HL-60 (cell line): ENCODE measurements around the gene SLC16A9.

Experiments
- DNase-seq, 2 experiments: peaks; one replicate each; pipeline ENCODE4 v3.0.0-alpha.2; 2010 to 2020; ENCODE audit warnings: low read depth in 1 of 2, low spot score in 1 of 2
- H3K27ac ChIP-seq: fragments of 250-450 bp; sonication (Bioruptor Pico); replicated peaks from 2 replicates; pipeline ENCODE4 v1.5.1; 2020; ENCODE audit warnings: mild to moderate bottlenecking, moderate library complexity
- H3K27me3 ChIP-seq: fragments of 250-450 bp; sonication (Bioruptor Pico); 2 replicates; pipeline ENCODE4 v1.5.1; 2021; ENCODE audit warnings: mild to moderate bottlenecking, moderate library complexity; ENCODE audit not compliant: insufficient read depth, poor library complexity, severe bottlenecking
- H3K4me3 ChIP-seq: replicated peaks from 2 replicates; pipeline ENCODE4 v1.5.1; 2011; ENCODE audit warnings: mild to moderate bottlenecking, control low read depth, low read length; ENCODE audit not compliant: insufficient read depth
- GABPA ChIP-seq: IDR thresholded peaks from 2 replicates; pipeline ENCODE4 v1.6.1; 2012; ENCODE audit warnings: low read depth
- POLR2AphosphoS5 ChIP-seq: IDR thresholded peaks from 2 replicates; pipeline ENCODE4 v1.6.1; 2012; ENCODE audit warnings: low read depth
- REST ChIP-seq: IDR thresholded peaks from 2 replicates; pipeline ENCODE4 v1.6.1; 2012; ENCODE audit warnings: low read depth; ENCODE audit not compliant: insufficient replicate concordance
- SPI1 ChIP-seq: IDR thresholded peaks from 2 replicates; pipeline ENCODE4 v1.6.1; 2012; ENCODE audit warnings: low read depth, mild to moderate bottlenecking, borderline replicate concordance
- TF ChIP-seq, protein P1 (sequence below): IDR thresholded peaks from one replicate; pipeline ENCODE4 v1.5.1; 2011; ENCODE audit warnings: low read length, control low read depth, inconsistent platforms; ENCODE audit not compliant: insufficient read depth

SLC16A9 gene

DNA sequence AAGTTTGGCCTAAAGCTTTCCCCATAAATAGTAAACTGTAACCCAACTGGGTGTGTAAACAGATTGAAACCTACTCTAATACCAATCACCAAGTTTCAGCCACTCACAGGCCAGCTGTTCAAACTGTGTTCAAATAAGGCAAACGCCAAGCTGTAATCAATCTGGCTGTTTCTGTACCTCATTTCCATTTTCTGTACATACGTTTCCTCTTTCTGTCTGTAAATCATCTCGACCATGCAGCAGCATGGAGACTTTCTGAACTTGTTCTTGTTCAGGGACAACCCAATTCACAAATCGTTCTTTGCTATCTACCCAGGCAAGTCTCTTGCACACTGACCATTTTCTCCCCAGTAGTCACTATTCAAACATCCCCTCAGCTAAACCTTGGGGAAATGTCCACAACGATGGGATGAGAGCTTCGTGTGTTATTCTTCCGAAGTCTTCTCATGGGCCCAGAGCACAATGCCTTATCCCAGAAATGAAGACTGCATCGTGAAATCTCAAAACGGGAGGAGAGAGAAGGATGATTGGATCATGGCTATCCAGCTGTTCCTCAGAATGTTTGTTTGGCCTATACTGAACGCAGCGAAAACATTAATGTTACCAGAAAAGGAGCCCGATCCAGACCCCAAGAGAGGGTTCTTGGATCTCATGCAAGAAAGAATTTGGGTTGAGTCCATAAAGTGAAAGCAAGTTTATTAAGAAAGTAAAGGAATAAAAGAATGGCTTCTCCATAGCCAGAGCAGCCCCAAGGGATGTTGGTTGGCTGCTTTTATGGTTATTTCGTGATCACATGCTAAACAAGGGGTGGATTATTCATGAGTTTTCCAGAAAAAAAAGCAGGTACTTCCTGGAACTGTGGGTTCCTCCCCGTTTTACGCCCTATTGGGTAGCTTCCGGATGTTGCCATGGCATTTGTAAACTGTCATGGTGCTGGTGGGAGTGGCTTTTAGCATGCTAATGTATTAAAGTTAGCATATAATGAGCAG, 86.2 kb downstream of the SLC16A9 start:
- TF ChIP-seq, protein P1, sequence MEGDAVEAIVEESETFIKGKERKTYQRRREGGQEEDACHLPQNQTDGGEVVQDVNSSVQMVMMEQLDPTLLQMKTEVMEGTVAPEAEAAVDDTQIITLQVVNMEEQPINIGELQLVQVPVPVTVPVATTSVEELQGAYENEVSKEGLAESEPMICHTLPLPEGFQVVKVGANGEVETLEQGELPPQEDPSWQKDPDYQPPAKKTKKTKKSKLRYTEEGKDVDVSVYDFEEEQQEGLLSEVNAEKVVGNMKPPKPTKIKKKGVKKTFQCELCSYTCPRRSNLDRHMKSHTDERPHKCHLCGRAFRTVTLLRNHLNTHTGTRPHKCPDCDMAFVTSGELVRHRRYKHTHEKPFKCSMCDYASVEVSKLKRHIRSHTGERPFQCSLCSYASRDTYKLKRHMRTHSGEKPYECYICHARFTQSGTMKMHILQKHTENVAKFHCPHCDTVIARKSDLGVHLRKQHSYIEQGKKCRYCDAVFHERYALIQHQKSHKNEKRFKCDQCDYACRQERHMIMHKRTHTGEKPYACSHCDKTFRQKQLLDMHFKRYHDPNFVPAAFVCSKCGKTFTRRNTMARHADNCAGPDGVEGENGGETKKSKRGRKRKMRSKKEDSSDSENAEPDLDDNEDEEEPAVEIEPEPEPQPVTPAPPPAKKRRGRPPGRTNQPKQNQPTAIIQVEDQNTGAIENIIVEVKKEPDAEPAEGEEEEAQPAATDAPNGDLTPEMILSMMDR, result no peak
- no peak for TF ChIP-seq SPI1
- no peak for TF ChIP-seq GABPA
- no peak for TF ChIP-seq POLR2AphosphoS5
- TF ChIP-seq REST, result no peak
- H3K27ac ChIP-seq, result no peak overlapping the region
- no peak overlapping the region for H3K4me3 ChIP-seq
- no peak for DNase-seq
- no peaks in the 10 kb centered on the region for H3K27me3 ChIP-seq

- TF ChIP-seq REST, result no peak
- TF ChIP-seq, protein P1, result peak; percentile 16
- DNase-seq, result peak; percentile 13 to 16
- Histone ChIP-seq H3K4me3 (no peak overlapping the region), H3K27me3 (no peaks in the 10 kb centered on the region), H3K27ac (no peak overlapping the region)
Observed at GRCh38 chr10:59622320-59623132, 87.1 kb downstream of the SLC16A9 start.

GRCh38 chr10:59621771-59622170, 87.9 kb downstream of the SLC16A9 start:
- TF ChIP-seq REST (no peak), SPI1 (no peak), GABPA (no peak), POLR2AphosphoS5 (no peak)
- TF ChIP-seq, protein P1, result no peak
- H3K27ac ChIP-seq, result no peak overlapping the region
- no peak for DNase-seq
- H3K27me3 ChIP-seq, result no peaks in the 10 kb centered on the region
- H3K4me3 ChIP-seq, result no peak overlapping the region
